GM20431 (cell line): ENCODE measurements around the gene PRKCZ.
"Not testable (repeated sequence)": the region's sequence is repeated elsewhere in the genome, so short reads cannot be mapped to it uniquely, and the experiment has no call there.

ENCODE experiments used
- in situ Hi-C: fragments of 300-500 bp; cut with MseI, MboI; formaldehyde crosslinking; loops from one replicate; pipeline ENCODE4 v1.15.0; 2020; ENCODE audit warnings: low sequenced_read_pairs; ENCODE audit not compliant: unreplicated experiment

PRKCZ gene

DNA sequence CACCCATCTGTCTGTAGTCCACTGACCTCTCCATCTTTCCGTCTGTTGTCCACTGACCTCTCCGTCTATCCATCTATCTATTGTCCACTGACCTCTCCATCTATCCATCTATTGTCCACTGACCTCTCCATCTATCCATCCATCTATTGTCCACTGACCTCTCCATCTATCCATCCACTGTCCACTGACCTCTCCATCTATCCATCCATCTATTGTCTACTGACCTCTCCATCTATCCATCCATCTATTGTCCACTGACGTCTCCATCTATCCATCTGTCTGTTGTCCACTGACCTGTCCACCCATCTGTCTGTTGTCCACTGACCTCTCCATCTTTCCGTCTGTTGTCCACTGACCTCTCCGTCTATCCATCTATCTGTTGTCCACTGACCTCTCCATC is 97.7 kb downstream of the PRKCZ start:
- in situ Hi-C loops: not testable (repeated sequence)

DNA sequence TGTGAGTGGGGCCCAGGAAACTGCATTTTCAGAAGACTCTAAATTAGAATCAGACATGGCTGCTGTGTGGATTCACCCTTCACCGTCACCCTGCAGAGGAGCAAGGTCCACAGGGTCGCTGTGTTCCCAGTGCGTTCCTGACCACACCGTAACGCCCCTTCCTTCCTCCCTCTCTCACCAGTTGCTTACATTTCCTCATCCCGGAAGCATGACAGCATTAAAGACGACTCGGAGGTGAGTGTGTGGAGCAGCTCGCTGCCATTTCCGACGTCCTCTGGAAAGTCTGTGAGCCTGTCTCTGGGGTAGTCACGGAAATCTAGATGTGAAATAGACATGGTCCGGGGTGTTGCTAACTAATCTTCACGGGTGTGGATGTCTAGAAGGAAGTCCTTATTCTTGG is 98.5 kb downstream of the PRKCZ start:
- in situ Hi-C loops: no loop called here

DNA sequence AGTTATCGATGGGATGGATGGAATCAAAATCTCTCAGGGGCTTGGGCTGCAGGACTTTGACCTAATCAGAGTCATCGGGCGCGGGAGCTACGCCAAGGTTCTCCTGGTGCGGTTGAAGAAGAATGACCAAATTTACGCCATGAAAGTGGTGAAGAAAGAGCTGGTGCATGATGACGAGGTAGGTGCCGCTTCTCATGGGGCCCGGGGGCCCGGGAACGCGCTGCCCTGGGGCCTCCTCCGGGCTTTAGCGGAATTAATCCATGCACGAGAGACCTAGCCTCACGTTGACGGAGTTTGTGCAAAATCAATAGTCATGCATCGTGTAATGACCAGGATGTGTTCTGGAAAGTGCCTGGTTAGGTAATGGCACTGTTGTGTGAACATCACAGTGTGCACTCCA is 100.6 kb downstream of the PRKCZ start:
- in situ Hi-C loops: no loop called here

DNA sequence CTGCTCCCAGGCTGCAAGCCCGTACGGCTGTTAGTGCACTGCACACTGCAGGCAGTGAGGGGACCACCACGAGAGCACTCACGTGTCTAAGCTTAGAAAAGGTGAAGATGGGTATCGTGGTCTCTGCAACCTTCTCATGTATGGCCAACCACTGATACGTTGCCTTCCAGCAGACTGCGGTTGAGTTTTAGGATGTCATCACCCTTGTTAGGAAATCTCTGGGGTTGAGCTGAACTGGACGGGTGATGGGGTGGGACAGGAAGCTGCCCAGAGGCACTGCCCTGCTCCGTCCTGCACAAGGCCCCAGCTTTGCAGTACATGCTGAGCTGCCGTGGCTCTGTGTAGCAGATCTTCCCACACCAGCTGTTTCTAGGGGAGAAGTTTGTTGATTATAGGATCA is 101.0 kb downstream of the PRKCZ start:
- in situ Hi-C loops: no loop called here

DNA sequence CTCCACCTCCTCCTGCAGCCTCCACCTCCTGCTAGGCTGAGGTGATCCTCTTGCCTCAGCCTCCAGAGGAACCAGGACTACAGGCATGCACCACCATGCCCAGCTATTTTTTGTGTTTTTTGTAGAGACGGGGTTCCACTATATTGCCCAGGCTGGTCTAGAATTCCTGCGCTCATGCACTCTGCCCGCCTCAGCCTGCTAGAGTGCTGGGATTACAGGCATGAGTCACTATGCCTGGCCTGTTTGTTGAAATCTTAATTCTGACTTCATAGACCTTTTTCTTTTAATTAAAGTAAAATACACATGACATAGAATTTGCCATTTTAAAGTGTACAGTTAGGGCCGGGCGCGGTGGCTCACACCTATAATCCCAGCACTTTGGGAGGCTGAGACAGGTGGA is 101.7 kb downstream of the PRKCZ start:
- in situ Hi-C loops: no loop called here

DNA sequence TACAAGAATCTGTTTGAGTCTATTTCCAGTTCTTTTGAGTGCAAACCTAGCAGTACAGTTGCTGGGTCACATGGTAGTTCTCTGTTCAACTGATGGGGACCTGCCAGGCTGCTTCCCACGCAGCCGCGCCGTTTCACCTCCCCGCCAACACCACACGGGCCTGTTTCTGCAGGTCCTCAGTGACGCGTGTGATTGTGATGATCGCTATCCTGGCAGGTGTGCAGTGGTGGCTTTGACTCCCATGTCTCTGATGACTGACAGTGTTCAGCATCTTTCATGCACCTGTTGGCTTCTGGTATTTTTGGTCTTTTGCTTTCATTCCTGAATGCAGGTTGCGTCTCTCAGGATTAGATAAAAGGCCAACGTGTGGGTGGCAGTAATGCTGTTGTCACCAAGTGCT is 102.7 kb downstream of the PRKCZ start:
- in situ Hi-C loops: no loop called here

DNA sequence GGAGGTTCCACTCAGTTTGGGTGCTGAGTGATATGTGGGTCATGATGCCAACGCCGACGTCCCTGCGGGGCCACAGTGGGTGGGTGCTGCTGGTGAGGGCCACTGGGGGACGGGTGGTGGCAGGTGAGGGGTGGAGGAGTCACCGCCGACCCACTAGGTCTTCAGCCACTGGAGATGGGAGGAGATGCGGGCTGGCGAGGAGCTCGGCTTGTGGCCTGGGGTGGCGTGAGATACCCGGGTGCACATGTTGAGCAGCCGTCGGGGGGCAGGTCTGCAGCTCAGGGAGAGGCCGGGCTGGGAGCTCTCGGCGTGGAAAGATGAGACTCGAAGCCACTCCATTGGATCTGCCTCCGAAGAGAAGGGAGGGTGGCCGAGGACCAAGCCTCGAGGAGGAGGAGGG is 103.8 kb downstream of the PRKCZ start:
- in situ Hi-C loops: no loop called here

DNA sequence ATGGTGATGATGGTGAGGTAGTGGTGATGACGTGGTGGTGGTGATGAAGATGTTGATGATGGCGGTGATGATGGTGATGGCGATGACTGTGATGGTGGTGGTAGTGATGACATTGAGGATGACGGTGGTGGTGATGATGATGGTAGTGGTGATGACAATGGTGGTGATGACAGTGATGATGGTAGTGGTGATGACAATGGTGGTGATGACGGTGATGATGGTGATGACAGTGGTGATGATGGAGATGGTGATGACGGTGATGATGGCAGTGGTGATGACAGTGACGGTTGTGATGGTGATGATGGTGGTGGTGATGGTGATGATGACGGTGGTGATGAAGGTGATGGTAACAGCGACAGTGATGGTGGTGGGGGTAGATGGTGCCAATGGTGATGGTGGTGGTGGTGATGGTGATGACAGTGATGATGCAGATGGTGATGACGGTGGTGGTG is 105.0 kb downstream of the PRKCZ start:
- in situ Hi-C loops: no loop called here

DNA sequence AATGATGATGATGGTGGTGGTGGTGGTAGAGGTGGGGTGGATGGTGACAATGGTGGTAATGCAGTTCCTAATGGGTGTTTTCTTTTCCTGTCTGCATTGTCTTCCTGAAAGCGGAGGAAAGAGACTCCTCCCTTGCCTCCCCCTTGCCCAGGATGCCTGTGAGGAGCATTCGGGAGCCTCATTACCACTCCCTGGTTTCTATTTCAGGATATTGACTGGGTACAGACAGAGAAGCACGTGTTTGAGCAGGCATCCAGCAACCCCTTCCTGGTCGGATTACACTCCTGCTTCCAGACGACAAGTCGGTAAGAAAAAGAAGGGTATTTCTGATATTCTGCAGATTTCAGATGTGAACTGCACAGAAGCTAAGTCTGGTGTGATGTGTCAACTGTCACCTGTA is 105.6 kb downstream of the PRKCZ start:
- in situ Hi-C loops: no loop called here

DNA sequence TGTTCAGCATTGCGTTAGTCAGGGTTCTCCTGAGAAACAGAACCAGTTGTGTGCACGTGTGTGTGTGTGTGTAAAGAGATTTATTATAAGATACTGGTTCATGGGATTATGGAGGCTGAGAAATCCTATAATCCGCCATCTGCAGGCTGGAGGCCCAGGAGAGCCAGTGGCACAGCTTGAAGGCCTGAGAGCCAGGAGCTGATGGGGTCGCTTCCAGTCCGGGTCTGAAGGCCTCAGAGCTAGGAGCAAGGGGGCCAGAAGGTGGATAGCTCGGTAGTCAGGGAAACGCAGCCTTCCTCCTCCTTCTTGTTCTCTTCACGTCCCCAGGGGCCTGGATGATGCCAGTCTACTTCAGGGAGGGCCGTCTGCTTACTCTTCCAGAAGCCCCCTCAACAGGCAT is 106.7 kb downstream of the PRKCZ start:
- in situ Hi-C loops: no loop called here

DNA sequence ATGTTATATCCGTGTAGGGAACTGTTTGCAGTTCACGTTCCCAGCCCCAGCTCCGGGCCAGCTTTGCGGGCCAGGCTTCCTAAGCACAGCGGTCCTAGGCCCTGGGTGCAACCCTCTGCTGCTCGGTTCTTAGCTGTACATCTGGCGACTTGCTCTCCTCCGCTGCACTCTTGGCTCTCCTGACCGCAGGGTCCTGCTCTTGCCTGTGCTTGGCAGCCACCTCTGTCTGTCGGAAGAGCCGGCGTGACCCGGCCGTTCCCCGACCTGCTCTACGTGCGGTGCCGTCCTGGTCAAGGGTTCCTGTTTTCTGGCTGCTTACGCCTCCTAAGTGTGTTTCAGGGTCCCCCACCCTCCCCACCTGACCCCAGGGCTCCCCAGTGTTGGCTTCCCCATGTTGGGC is 107.6 kb downstream of the PRKCZ start:
- in situ Hi-C loops: no loop called here

DNA sequence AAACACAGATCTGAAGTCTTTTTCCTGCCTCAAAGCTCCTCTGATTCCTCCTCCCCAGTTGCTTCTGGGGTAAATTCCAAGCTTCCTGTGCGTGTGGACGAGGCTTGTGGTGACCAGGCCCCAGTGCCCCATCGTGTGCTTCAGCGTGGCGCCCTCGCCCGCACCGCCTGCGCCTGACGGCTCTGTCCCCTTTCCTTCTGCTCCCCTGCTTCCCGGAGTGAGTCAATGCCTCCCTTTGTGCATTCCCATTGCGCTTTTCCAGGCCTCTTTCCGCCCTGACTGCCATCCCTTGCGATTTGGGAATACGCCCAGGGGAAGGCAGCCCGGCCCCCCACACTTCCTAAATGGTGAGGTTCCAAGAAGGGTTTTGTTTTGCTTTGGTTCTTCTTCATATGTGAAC is 108.1 kb downstream of the PRKCZ start:
- in situ Hi-C loops: no loop called here

DNA sequence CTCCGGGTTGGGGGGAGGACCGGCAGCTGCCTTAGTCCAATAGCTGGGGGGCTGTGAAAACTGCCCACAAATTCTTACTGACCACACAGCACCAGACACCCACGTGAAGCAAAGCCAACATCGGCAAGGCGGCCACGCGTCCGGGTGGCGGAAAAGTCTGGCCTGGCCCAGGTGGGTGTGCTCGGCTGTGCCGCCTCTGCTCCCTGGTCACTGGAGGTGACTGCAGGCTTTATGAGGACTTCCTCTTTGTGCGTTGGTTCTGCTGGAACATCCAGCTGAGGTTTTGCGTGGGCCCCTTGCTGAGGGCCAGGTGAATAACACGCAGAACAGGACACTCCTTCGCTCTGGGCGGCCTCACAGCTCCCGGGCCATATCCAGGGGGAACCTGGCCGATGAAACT is 108.9 kb downstream of the PRKCZ start:
- in situ Hi-C loops: no loop called here

DNA sequence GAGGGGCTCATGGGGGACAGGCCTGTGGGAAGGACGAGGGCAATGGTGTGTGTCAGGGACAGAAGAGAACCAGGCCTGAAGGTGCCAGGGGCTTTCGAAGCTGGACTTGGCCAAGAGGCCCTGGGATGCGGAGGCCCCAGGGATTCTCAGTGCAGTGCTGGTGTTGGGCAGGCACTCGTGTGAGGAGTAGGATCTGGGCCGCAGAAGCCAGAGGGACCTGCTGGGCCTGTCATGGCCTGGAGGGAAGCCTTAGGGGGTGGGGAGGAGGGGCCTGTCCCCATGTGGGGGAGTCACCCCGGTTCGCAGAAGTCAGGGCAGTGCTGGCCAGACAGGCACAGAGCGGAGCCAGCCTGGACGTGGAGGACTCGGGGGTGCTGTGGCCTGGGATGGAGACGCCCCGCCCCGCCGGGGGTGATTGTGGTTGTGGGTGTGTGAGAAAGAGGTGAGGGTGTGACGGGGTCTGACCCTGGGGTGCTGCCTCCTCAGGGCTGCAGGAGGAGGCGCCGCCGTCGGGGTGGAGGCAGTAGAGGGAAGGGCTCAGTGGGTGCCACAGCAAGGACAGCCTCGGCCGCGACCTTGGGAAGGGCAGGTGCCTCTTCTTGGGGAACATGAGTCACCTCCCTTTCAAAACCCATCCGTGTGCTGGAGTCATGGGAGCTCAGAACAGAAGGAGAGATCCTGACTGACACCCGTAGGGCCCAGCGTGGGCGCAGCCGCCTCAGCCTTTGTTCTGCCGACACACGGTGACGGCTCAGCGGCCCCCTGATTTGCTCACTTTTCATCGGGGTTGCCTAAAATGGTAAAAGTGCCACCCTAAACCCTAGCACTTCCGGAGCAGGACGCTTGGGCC is 110.5 kb downstream of the PRKCZ start:
- in situ Hi-C loops: no loop called here

DNA sequence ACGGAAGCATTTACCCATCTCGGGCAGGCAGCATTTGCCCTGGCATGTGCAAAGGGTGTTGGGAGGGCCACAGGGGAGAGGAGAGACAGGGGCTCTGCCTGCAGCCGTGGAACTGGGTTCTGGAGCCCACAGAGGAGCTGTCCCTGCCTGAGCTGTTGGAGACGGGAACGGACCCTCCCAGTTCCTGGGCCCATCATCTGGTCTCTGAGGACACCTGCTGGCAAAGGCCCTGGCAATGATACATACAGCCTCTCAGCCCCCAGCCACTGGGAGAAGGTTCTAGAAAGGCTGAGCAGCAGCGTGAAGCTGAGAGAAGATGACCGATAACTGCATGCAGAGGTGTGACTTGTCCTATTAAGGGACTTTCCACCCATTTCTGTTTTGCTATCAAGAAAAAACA is 113.0 kb downstream of the PRKCZ start:
- in situ Hi-C loops: no loop called here

DNA sequence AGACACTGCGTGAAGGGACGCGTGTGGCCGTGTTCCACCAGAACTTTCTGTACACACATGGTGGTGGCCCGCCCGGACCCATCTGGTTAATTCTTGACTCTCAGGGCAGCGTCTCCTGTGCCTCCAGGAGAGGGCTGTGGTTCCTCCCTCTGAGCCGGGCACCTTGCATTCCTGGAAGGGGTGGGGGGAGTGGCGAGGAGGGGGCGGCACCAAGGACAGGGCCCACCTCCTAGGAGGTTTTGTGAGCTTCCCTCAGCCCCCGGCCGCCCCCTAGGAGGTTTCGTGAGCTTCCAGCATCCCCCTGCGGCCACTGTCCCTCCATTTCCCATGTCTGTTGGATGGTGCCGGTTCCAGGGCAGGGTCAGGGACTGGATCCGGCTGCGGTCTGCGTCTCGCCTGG is 115.4 kb downstream of the PRKCZ start:
- in situ Hi-C loops: no loop called here

DNA sequence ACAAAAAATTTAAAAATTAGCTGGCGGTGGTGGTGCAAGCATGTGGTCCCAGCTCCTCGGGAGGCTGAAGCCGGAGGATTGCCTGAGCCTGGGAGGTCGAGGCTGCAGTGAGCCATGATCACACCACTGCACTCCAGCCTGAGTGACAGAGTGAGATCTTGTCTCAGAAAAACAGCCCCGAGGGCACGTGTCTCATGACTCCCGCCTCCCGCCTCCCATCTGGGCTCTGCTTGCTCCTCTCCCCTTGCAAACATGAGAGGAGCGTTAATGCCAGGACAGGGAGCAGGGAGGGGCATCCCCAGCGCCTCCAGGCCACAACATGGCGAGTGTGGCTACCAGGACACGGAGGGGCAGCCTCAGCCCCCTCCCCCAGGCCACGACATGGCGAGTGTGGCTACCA is 116.0 kb downstream of the PRKCZ start:
- in situ Hi-C loops: no loop called here

DNA sequence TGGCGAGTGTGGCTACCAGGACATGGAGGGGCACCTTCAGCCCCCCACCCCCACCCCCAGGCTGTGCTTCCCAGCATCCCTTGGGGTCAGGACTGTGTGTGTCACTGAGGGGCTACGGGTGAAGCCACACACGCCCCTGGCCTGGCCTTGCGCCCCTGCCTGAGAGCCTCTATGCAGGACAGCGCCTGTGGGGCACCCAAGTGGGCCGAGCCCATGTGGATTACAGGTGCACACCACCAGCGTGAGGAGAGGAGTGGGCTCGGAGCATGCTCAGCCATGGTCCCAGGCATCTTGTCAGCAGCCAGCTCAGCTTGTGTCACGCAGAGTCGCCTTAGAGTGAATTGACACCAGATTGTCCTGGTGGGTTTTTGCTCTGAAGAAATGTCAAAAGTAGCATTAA is 116.5 kb downstream of the PRKCZ start:
- in situ Hi-C loops: no loop called here

DNA sequence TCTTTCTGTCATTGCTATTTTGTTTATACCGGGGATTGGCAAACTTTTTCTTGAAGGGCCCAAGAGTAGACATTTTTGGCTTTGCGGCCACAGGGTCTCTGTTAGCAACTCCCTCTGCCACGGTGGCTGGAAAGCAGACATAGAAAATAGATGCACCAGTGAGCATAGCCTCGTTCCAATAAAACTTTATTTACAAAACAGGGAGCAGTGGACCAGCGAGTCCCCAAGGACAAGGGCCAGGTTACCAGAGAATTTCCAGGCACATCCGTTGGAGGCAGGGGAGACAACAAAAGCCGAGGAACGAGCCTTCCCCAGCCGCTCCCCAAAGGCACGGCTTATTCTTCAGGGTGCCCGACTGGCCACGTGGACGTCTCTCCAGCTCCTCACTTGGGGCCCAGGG is 117.9 kb downstream of the PRKCZ start:
- in situ Hi-C loops: no loop called here

DNA sequence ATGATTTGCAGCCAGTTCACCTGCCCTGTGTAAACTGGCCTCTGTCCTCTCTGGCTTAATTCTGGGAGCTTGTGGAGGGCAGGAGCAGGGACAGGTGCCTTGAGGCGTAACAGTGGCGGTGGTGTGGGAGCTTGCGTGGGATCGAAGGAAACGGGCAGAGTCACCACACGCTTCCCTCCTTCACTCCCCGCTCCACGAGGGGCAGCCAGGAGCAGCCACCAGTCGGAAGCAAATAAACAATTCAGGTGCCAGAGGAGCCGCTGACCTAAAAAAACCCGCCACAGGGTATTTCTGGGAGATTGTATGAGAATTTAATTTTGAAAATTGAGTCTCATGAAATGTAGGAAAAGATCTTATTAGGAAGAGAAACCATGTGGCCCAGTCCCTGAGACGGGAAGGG is 118.3 kb downstream of the PRKCZ start:
- in situ Hi-C loops: no loop called here

DNA sequence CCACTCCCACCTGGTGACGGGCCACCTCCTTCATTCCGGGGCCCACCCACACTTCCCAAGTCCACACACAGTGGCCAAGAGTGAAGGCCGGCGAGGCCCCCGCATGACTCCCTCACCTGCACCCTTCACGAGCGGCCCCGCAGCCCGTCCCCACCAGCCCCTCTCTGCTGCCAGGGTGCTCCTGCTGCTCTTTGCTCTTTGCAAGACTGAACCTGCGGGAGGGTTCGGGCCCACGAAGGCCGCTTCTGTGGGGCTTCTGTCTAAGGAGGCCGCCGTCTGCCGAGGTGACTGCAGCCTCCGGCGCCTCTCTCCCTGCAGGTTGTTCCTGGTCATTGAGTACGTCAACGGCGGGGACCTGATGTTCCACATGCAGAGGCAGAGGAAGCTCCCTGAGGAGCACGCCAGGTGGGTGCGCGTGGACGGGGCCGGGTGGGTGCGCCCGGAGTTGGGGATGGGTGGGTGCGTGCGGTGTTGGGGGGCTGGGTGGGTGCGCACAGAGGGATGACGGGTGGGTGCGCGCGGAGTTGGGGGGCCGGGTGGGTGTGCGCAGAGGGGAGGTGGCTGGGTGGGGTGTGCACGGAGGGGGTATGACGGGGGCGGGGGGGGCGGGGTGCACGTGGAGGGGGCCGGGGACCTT is 119.1 kb downstream of the PRKCZ start:
- in situ Hi-C loops: no loop called here

DNA sequence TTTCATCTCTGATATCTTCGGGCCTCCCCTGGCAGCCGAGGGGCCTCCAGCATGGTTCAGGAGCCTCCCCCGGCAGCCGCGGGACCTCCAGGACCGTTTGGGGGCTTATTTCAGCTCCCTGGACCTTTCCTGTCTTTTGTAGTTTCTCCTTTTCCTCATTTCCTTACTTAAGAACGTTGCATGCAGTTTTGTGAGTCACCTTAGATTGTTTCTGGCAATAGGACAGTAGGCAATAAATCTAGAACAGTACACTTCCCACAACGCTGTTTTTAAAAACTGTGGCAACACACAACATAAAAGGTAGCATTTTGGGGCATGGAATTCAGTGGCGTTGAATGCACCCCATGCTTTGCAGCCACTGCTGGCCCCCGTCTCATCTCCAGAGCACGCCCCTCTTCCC is 120.0 kb downstream of the PRKCZ start:
- in situ Hi-C loops: no loop called here
